Stimulated activated CD8-positive, alpha-beta memory T cell treated with anti-CD3 and anti-CD28 coated beads, Interleukin-7, amount 100 ng/mL, for 48 hours (primary cell): ENCODE data around the gene TRAPPC8.

Source experiments
- DNase-seq, 2 donors: peaks; one replicate each; pipeline ENCODE4 v3.0.0-alpha.2; 2020; ENCODE audit warnings: low read depth in 1 of 2; ENCODE audit errors: extremely low read depth in 1 of 2

Gene TRAPPC8

DNA sequence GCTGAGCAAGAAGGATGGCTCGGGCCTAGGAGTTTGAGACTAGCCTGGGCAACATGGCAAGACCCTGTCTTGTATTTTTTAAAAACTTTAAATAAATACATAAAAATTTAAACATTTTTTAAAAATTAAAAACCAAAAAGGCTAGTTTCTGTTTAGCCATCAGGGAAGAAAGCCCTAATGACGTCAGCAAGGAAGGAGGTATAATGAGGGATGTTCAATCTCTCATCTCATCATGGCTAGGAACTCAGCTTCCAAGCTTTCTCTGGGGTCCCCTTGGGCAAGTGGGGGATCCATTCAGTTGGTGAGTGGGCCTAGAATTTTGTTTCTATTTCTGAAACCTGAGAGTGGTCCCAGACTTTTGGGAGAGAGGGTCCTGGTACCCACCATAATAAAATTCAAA, 147.2 kb downstream of the TRAPPC8 start:
- no peak for DNase-seq

DNA sequence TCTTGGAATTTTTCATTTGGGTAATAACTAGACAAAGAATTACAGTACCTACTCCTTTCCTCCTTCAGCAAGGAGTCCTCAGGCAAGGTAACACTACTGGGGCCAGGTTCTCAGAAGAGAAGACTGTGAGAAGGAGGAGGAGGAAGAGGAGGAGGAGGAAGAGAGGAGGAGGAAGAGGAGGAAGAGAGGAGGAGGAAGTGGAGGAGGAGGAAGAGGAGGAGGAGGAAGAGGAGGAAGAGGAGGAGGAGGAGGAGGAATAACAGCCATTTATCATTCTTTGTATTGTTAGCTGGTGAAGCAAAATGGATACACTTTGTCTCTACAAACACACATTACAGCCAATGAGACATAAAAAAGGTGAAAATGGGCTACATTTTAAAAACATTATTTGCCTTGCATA, 149.4 kb downstream of the TRAPPC8 start:
- DNase-seq = no peak

DNA sequence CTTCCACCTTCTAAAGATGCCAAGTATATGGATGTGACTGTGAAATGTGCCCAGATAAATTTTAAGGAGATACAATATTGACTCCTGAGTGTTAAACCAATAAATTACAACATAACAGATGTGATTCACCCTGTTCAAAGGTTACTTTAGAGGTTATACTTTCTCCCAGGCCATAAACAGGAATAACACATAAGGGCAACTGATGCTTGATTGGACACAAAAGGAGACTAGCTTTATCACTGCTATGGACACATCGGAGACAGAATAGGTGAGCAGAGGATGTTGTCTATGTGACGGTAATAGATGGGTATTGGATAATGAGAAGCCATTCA, 150.4 kb downstream of the TRAPPC8 start:
- DNase-seq = no peak

DNA sequence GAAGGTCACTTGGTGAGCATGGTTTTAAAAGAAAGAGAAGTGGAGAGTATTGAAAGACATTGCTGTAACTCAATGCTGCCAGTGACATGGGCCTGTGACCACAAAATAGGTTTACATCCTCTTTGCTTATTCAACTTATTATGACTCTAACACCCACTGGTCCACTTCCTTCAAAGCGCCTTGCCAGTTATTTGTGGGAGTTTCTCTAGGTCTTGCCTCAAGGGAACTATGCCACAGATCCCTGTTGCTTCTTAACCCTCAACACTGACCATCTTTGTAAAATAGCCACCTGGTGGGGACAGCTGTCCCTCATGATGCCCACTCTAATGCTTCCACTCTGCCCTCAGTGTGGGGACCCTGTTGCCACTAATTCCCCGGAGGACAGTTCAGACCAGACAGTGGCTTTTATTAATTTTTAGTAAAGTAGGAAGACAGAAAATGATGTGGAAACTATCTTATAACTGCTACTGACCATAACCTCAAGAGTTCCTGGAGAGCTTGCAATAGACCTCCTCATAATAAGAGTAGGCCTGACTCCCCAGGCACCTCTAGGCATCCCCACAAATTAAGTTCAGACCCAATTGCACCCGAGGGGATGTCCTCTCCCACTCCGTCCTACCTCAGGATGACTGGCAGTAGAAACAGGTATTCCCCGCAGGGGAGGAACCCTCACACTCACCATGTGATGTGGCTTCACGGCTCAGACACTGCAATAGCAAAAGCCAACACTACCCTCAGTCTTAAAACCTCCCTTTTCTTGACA, 150.9 kb downstream of the TRAPPC8 start:
- DNase-seq = no peak

DNA sequence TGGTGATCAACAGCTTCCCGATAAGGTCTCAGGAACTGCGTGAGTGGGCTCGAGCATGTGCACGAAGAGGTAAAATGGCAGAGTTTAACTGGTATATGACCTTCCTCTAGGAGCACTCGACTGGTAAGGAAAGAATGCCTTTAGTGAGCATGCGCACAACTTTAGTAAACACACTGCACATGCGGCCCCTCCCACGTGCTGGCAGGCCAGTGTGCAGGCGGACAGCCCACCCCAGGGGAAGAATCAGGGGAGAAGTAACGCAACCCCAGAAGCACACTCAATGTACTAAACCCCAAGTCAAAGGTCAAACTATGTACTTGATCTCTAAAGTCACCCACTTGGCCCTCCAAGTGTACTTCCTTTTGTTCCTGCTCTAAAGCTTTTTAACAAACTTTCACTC, 153.5 kb downstream of the TRAPPC8 start:
- DNase-seq = no peak

DNA sequence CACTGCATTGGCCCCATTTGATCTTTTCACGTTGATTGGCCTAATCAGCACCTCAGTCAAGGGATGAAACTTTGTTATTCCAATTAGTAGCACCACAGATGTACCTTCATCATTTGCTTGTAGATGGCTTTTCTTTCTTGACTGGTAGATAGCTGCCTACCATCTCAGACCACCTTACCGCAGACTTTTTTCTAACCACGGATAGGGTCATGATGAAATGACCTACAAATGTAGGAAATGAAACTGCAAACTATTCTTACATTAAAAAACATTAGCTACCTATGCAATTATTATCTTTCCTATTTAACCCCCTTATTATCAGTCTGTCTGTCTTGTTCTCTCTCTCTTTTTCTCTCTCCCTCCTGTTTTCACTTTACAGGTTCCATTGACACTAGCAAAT, 159.9 kb downstream of the TRAPPC8 start:
- no peak for DNase-seq
